ENCODE data around the gene ANKS1B.

- no peak for TF ChIP-seq ZFP30 (CRISPR knock-in tag; IDR thresholded peaks at IDR 0.05)
- no peak for TF ChIP-seq ZFP3 (CRISPR knock-in tag; IDR thresholded peaks at IDR 0.05)
- TF ChIP-seq TOX (CRISPR knock-in tag; IDR thresholded peaks at IDR 0.05; ENCODE audit: borderline replicate concordance), result no peak
- no peak for TF ChIP-seq PPARA (CRISPR knock-in tag; IDR thresholded peaks at IDR 0.05; ENCODE audit: borderline replicate concordance)
- TF ChIP-seq CSDC2 (CRISPR knock-in tag; IDR thresholded peaks at IDR 0.05), result no peak
- no peak for TF ChIP-seq POU6F1 (CRISPR knock-in tag; IDR thresholded peaks at IDR 0.05; ENCODE audit: borderline replicate concordance, low read depth)
- no peak for TF ChIP-seq PATZ1 (CRISPR knock-in tag; IDR thresholded peaks at IDR 0.05; ENCODE audit: borderline replicate concordance)
- no peak for TF ChIP-seq CREB5 (CRISPR knock-in tag; IDR thresholded peaks at IDR 0.05; ENCODE audit: low read depth)
- no peak for TF ChIP-seq ZNF8 (CRISPR knock-in tag; IDR thresholded peaks at IDR 0.05)
- TF ChIP-seq SNAI2 (CRISPR knock-in tag; IDR thresholded peaks at IDR 0.05), result no peak
- no peak for TF ChIP-seq ZC3H10 (CRISPR knock-in tag; IDR thresholded peaks at IDR 0.05)
- no peak for TF ChIP-seq ARNTL (CRISPR knock-in tag; IDR thresholded peaks at IDR 0.05; ENCODE audit: borderline replicate concordance, low read depth)
These were observed 280.7 kb downstream of the ANKS1B start for GRCh38 chr12:99704036-99704435.
